ENCODE data around the gene LOXL3. TPM values are rescaled to one million over a fixed set of nuclear protein-coding genes. Genes with fewer than 3 reads are reported as not detected.

The LOXL3 gene
- total RNA-seq, 1 donor from 2014 or later, result 112 TPM

DNA sequence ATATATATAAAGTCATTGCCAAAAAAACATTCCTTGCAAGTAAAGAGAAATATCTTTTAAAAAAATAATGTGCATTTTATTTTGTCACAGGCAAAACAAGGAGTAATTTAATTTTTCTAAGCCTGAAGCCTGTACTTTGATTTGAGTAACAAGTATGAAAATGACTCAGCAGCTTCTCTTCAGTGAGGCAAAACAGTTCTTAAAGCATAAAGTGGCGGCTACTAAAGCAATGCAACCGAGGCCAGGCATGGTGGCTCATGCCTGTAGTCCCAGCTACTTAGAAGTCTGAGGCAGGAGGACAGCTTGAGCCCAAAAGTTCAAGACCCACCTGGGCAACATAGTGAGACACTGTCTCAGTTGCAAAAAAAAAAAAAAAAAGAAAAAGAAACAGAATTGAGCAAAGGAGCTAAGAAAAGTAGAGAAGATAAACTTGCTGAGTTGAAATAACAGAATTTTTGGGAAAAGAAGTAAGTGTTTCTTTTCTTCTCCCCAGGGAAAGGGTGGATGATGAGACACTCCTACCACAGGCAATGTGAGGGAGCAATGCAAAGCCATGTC is 30.4 kb upstream of the LOXL3 start:
- Mint-ChIP-seq H3K36me3 (ENCODE audit: low read depth) (no peaks in the 10 kb centered on the region), H3K9me3 (ENCODE audit: low read depth) (no peaks in the 10 kb centered on the region), H3K4me3 (ENCODE audit: unreplicated experiment) (peak overlapping the region; percentile 43), H3K27me3 (ENCODE audit: low read depth) (peaks cover 5% of the 10 kb centered on the region), H3K4me1 (ENCODE audit: low read depth) (peaks cover 31% of the 10 kb centered on the region), H3K27ac (ENCODE audit: unreplicated experiment) (peak overlapping the region; percentile 98)
- DNase-seq (ENCODE audit: low spot score), result no peak
- TF ChIP-seq, protein P1, sequence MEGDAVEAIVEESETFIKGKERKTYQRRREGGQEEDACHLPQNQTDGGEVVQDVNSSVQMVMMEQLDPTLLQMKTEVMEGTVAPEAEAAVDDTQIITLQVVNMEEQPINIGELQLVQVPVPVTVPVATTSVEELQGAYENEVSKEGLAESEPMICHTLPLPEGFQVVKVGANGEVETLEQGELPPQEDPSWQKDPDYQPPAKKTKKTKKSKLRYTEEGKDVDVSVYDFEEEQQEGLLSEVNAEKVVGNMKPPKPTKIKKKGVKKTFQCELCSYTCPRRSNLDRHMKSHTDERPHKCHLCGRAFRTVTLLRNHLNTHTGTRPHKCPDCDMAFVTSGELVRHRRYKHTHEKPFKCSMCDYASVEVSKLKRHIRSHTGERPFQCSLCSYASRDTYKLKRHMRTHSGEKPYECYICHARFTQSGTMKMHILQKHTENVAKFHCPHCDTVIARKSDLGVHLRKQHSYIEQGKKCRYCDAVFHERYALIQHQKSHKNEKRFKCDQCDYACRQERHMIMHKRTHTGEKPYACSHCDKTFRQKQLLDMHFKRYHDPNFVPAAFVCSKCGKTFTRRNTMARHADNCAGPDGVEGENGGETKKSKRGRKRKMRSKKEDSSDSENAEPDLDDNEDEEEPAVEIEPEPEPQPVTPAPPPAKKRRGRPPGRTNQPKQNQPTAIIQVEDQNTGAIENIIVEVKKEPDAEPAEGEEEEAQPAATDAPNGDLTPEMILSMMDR (IDR thresholded peaks at IDR 0.05), result no peak

DNA sequence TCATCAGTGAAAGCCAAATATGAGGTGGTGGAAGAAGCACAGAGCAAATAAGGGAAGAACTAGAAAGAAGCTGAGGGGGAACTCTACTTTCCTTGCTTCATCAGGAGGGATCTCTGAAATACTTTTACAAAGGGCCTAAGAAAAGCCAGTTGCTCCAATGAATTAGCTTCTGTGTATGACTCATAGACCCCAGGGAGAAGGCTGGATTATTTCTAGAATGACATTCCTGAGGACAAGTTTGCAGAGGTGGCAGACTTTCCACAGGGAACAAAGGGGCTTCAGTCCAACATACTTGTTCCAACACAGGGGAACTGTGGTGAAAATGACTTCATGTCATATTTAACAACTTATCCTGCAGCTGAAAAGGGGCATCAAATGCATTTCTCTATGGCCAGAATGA is 29.8 kb upstream of the LOXL3 start:
- H3K27ac Mint-ChIP-seq (ENCODE audit: unreplicated experiment), result peak overlapping the region; percentile 98
- DNase-seq (ENCODE audit: low spot score), result no peak
- peaks cover 31% of the 10 kb centered on the region for H3K4me1 Mint-ChIP-seq (ENCODE audit: low read depth)
- H3K4me3 Mint-ChIP-seq (ENCODE audit: unreplicated experiment), result no peak overlapping the region
- H3K27me3 Mint-ChIP-seq (ENCODE audit: low read depth), result no peaks in the 10 kb centered on the region
- TF ChIP-seq, protein P1 (IDR thresholded peaks at IDR 0.05), result no peak
- no peaks in the 10 kb centered on the region for H3K9me3 Mint-ChIP-seq (ENCODE audit: low read depth)
- H3K36me3 Mint-ChIP-seq (ENCODE audit: low read depth), result no peaks in the 10 kb centered on the region

GRCh38 chr2:74582184-74582583 is 28.4 kb upstream of the LOXL3 start:
- no peaks in the 10 kb centered on the region for H3K27me3 Mint-ChIP-seq (ENCODE audit: low read depth)
- no peaks in the 10 kb centered on the region for H3K9me3 Mint-ChIP-seq (ENCODE audit: low read depth)
- H3K4me1 Mint-ChIP-seq (ENCODE audit: low read depth), result peaks cover 35% of the 10 kb centered on the region
- no peak overlapping the region for H3K4me3 Mint-ChIP-seq (ENCODE audit: unreplicated experiment)
- no peak overlapping the region for H3K27ac Mint-ChIP-seq (ENCODE audit: unreplicated experiment)
- TF ChIP-seq, protein P1 (IDR thresholded peaks at IDR 0.05), result no peak
- DNase-seq (ENCODE audit: low spot score), result no peak
- no peaks in the 10 kb centered on the region for H3K36me3 Mint-ChIP-seq (ENCODE audit: low read depth)

GRCh38 chr2:74581463-74581862 is 27.7 kb upstream of the LOXL3 start:
- Mint-ChIP-seq H3K27ac (ENCODE audit: unreplicated experiment) (no peak overlapping the region), H3K36me3 (ENCODE audit: low read depth) (no peaks in the 10 kb centered on the region), H3K27me3 (ENCODE audit: low read depth) (no peaks in the 10 kb centered on the region), H3K4me1 (ENCODE audit: low read depth) (peaks cover 42% of the 10 kb centered on the region), H3K4me3 (ENCODE audit: unreplicated experiment) (no peak overlapping the region), H3K9me3 (ENCODE audit: low read depth) (no peaks in the 10 kb centered on the region)
- DNase-seq (ENCODE audit: low spot score), result no peak
- TF ChIP-seq, protein P1 (IDR thresholded peaks at IDR 0.05), result no peak

- H3K4me1 Mint-ChIP-seq (ENCODE audit: low read depth), result peaks cover 40% of the 10 kb centered on the region
These were observed 24.7 kb upstream of the LOXL3 start for GRCh38 chr2:74578408-74578807.

More at GRCh38 chr2:74578408-74578807, 24.7 kb upstream of the LOXL3 start:
- no peak overlapping the region for H3K4me3 Mint-ChIP-seq (ENCODE audit: unreplicated experiment)
- no peaks in the 10 kb centered on the region for H3K36me3 Mint-ChIP-seq (ENCODE audit: low read depth)
- no peaks in the 10 kb centered on the region for H3K9me3 Mint-ChIP-seq (ENCODE audit: low read depth)
- TF ChIP-seq, protein P1 (IDR thresholded peaks at IDR 0.05), result no peak
- DNase-seq (ENCODE audit: low spot score), result no peak
- no peak overlapping the region for H3K27ac Mint-ChIP-seq (ENCODE audit: unreplicated experiment)
- no peaks in the 10 kb centered on the region for H3K27me3 Mint-ChIP-seq (ENCODE audit: low read depth)
